Kidney tubule cell (primary cell): Measurements from ENCODE around the gene SMIM1.
A peak's percentile ranks its signal among the peaks of the same experiment; 100 is the strongest.

ENCODE experiments used
- DNase-seq: peaks from one replicate; pipeline ENCODE4 v3.0.0-alpha.2; 2018; ENCODE audit warnings: low spot score

The SMIM1 gene

DNA sequence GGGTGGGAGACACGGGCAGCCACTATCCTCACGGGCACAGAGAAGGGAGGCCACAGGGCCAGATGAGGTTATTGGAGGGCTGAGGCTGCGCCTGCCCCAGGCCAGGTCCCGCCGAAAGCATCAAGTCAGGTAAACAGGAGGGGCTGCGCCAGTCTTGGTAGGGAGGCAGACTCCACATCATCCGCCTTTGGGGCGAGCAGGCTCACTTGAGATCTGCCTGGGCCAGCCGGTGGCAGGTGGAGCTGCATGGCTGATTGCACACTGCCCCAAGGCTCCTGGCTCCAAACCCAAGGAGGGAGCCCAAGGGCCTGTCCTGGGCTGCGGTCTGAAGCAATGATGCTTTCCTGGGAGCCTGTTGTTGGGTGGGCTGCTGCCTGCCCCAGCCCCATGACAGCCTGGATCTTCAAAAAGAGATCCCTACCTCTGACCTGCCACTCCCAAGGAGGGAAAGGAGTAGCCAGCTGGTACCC is 4.6 kb downstream of the SMIM1 start:
- no peak for DNase-seq

DNA sequence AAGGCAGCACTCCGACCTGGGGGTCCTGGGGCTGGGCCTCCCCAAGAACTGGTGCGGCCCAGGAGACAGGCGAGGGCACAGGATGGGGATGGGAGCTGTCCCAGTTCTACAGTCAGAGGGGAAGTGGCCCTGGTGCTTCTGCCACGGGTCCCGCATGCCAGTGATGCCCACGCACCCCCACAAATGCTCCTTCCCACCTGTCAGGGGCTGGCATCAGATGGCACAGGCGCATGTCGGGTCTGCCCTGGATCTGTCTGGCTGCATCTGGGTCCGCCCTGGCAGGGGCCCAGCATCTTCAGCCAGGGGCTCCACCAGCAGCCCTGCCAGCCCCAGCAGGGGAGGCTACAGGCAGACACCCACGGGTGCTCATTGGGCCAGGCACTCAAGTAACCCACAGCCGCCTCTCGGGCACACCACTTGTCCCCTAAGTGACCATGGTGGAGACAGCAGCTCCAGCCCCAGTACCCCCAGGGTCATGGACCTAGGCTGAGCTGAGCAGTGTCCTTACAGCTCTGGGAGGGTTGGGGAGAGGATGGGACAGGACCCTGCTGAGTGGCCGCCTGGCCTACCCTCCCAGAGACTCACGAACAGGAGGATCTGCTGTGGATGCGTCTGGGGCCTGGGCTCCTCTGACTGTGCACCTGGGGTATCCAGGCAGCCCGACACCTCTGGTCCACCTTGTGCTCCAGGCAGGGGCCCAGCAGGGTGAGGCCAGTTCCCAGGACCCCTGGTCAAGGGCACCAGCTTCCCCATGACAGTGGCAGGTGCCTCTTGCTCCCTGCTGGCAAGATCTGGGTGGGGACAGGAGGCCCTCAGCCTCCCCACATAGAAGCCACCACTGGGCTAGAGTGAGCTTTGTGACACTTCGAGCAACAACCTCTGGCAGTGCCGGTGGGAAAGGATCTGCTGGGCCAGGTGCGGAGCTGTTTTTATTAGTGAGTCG is 5.4 kb downstream of the SMIM1 start:
- DNase-seq: no peak

DNA sequence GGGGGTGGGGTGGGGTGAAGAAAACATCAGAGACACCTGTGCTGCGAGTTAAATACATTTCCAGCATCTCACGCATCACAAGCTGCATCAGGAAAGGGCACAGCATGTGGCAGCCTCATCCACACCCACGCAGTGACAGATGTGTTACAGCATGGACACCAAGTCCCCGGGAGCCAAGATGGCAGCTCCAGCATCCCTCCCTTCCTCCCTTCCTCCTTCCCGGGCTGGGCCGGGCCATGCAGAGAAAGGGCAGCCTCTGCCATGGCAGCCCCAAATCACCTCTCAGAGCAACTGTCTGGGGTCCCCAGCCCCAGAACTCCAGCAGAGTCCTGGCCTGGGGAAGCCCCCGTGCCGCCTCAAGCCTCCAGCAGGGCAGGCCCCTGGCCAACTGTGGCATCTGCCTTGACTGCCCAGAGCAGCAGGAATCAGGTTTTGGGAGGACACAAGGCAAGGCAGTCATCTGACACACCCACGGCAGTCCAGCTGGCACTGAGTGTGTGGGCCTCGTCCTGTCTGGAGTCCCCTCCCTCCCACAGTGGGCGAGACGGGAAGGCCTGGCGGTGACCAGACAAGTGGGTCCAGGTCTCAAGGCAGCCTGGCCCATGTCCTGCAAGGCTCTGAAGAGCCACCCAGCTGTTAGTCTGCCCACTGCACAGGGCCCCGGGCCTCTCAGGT is 6.2 kb downstream of the SMIM1 start:
- no peak for DNase-seq

DNA sequence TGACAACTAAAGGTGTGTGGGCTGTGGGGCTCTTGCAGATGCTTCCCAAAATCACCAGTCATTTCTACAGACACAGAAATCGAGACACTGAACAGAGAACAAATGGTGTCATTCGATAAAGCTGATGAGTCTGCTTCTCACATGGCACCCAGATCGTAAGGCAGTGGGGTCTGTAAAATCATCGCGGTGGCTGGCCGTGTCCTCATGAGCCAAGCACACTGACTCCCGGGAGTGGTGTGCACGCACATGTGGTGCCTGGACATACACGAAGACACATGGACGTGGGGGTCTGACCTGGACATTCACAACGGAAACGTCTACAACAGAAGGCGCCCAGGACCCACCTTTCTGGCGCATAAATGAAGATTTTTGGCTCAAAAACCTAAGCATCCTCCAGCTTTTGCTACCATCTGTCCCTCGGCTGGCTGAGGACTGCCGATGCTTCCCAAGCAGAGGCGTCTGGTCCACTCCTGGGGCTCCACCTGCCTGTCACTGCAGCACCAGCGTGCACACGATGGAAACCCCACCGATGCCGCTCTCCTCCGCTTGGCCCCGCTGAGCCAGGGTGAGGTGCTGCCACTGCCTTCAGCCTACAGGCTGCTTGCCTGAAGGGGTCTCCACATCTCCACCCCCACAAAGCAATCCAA is 6.8 kb downstream of the SMIM1 start:
- DNase-seq: no peak

DNA sequence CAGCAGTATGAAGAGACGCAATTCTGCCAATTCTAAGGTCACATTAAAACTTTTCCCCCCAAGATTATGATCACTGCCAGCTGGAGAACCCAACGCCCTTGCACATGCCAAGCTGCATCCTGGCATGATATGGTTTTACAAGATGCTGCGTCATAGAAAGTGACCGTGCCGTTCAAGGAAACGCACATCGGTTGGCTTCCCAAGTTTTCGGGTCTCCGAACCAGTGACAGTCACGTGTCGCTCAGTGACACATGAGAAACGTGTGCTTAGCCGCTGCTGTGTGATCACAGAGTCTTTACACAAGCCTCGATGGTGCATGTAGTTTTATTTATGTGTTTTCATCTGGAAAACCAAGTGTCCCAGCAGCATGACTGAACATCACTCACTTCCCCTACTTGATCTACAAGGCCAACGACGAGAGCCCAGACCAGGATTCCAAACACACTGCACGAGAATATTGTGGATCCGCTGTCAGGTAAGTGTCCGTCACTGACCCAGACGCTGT is 7.4 kb downstream of the SMIM1 start:
- DNase-seq: no peak

GRCh38 chr1:3780901-3781300 is 8.4 kb downstream of the SMIM1 start:
- no peak for DNase-seq

DNA sequence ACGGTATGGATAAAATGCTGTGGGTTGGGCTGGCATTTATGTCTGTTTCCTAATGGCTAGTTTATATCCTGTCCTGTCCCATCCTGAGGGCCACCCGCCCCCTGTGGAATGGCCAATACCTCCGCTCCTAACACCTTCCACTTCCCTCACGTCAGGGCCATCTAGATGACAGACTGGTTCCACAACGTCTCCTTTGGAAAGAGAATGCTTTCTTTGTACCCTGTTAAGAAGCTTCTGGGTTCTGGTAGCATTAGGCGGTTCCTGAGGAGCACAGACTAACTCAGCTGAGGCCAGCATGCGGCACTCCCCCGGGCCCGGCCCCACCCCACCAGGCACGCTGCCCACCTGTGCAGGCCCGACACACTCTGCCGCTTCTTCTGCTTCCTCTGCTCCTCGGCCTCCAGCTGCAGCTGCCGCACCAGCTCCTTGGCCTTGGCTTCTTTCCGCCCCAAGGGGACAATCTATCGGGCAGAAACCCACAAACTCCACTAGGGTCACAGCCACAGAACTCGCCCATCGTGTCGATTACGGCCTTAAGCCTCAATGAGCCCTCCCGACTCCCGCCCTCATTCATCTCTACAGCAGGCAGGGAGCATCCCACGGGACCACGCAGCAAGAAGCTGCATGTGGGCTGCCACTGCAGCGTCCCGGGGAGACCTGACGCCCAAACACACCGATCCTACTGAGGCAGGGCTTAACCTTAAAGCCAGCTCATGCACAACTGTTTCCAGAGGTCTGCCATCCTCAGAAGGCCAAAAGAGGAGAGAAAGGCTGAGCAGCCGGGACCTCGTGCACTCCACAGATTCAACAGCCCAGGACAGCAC is 11.3 kb downstream of the SMIM1 start:
- DNase-seq: no peak

DNA sequence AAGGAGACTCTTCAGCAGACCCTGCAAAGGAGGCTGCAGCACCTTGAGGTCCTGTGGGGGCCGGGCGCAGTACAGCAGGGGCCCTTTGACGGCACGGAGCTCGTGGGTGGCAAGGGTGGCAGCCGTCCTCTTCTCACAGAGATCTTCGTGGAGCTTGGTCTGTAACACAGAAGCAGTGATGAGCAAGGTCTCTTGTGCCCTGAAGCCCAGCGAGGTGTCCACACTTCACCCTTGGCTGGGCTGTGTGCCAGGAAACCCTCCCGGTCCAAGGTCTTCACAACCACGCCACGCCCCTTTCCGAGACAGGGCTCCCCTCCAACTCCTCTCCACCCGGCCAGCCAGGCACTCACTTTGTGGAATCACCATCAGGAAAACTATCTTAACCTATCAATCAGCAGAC is 12.5 kb downstream of the SMIM1 start:
- no peak for DNase-seq

DNA sequence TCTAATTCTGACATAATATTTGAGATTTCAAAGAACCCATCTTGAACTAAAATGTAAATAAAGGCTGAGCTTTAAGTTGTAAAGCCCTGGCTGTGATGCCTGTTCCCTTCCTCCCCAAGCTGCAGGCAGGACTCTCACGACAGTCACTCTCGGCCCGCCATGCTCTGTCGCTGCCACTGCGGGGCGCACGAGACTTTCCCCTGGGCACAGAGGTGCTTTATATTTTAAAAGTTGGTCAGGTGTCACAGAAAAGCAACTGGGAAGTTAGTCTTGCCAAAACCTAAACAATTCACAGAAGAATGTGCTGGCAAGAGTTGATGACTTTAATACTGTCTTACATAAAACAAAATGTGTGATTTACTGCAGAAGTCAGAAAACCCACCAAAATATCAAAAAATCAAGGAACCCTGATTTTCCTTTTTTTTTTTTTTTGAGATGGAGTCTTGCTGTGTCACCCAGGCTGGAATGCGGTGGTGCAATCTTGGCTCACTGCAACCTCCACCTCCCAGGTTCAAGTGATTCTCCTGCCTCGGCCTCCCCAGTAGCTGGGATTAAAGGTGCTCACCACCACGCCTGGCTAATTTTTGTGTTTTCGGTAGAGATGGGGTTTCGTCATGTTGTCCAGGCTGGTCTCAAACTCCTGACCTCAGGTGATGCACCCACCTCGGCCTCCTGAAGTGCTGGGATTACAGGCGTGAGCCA is 13.1 kb downstream of the SMIM1 start:
- peak; percentile 27 for DNase-seq

GRCh38 chr1:3786468-3787348 is 14.2 kb downstream of the SMIM1 start:
- DNase-seq: no peak

DNA sequence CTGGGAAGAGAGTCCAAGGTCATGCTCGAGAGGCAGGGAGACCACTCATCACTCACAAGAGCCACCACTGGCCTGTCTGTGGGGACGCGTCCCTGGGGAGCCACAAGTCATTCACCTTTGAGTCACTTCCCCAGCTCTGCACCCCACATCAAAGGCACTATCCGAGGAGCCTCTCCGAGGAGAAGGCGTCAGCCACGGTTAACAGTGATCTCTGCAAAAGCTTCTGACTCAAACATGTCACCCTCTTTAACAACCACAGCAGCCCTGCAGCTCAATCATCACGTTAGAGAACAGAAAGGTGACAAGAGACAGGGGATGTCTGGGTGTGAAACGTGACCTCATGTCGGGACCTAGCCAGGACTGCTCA is 14.8 kb downstream of the SMIM1 start:
- no peak for DNase-seq

GRCh38 chr1:3787745-3788605 is 15.4 kb downstream of the SMIM1 start:
- no peak for DNase-seq

DNA sequence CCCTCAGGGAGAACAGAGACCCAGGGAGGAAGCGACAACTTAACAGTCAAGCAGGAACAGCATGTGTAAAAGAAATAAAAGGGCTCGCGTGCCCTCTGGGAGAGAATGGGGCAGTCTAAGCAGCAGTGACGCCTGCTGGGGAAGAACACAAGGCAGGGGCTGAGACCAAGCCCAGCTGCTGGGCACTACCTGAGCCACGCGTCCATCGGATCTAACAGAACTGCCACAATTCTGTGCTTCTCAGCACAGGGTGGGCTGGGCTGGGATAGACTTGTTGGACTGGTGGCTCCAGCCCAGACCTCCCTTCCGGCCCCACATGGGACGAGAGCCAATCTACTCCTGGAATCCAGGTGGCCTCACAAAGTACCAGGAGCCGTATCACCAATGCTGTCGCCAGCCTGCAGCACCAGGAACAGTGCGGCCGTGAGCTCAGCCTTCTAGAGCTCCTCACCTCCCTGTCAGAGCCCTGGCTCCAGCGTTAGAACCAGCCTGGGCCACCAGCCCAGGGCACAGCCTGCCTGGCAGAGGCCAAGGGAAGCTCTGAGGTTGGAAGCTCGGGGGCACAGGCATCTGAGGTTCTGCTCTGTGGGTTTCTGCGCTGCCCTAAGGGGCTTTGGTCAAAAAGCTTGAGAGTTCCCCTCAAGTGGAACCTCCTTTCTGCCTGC is 16.3 kb downstream of the SMIM1 start:
- DNase-seq: no peak

DNA sequence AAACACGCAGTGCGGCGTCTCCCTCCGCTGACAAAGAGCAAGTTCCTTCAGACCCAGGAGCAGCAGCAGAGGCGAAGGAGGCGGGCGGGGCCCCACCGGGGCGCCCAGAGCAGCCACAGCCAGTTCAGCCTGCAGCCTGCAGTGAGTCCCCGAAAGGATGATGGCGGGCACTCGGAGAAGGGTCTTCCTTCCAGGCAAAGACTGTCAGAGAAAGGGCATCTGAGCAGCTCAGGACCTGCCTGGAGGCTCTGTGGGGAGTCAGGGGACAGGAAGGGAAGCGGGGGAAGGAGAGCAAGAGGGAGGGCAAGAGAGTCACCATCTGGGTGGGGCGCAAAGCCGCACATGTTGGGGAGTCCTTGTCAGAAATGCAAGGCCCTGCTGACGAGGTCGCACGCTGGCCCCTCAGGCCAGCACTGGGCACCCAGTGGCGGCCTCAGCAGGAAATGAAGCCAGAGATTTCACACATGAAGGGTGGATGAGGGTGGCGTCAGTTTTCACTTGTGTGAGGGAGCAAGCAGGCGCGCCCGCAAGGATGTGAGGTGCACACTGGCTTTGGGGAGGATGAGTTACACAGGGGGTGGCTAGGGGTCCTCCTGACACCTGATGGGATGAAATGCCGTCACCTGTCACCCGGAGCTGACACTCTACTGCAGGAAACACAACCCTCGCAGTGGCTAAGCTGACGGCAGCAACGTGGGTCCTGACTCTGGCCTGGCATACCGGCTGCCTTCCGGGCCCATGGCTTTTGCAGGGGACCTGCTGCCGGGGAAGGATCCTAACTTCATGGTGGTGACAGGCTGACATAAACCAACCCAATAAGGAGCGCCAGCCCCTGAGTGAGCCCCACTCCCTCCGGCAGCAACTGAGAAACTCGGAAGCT is 17.1 kb downstream of the SMIM1 start:
- no peak for DNase-seq

DNA sequence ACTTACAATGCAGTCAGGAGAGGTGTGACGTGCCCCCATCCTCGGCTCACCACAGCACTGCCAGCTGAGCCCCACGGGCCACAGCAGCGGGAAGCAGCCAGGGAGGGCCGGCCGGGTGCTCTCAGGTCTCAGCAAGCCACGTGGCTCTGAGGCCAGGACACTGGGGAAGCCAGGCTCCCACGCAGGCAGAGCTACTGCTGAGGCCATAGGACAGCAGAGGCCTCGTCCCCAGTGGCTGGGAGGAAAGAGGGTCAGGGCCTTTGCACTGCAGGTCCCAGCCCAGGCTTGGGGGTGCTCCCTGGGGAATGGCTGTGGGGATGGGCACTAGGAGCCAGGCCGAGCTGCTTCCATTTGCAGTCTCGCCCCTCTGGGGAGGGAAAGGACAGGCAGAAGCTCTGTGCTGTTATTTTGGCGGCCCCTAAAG is 18.0 kb downstream of the SMIM1 start:
- DNase-seq: no peak

DNA sequence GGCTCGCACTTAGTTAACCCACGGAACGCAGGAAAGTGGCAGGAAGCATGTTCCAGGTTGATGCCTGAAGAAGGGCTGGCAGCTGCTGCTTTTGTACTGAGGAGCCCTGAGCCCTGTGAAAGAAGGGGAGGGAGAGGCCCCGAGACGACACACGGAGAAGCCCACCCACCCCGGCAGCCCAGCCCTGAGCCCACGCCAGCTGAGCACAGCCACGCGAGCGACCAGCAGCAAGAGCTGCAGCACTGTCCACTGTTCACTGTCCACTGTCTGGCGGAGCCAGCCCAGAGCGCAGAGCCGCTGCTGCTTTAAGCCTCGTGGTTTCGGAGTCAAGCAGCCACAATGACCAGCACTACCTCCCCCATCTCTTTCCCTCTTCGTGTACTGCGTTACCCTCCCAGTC is 18.4 kb downstream of the SMIM1 start:
- DNase-seq: no peak

DNA sequence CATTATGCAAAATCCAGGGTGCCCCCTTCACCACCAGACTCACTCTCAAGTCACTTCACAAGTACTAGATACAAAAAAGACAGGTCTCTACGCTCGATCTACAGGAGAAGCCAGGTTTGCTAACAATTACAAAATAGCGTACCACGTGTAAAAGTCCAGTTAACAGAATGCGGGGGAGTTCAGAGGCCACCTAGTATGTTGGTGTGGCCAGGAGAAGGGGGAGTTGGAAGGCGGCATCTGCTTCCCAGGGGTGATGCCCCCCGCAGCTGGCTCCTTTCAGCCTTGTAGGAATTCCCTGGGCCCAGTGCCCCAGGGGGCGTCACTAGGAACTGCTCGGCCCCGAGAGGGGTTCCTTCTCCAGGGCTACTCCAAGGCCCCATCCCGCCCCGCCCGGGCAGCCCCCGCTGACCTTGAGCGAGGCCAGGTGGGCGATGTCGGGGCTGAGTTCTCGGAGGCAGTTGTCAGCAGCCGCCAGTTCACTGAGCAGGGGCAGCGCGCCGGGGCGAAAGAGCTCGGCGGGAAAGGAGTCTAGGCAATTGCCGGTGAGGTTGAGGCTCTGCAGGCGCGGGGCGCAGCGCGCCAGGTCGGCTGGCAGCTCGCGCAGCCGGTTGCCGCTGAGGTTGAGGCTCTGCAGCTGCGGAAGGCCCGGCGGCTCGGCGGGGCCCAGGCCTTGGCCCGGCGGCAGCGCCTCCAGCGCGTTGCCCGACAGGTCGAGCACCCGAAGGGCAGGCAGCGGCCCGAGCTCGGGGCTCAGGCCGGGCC is 23.1 kb downstream of the SMIM1 start:
- no peak for DNase-seq
